HG03103 (cell line): Measurements from ENCODE around the gene PCYT1A.
"Not testable (repeated sequence)": the region's sequence is repeated elsewhere in the genome, so short reads cannot be mapped to it uniquely, and the experiment has no call there.

Source experiments
- ATAC-seq: cut with Tn5 transposase; IDR thresholded peaks from one replicate; pipeline ENCODE4 v1.9.1; 2021; ENCODE audit warnings: low read depth; ENCODE audit not compliant: unreplicated experiment

PCYT1A gene

GRCh38 chr3:196197524-196197923 is 90.0 kb downstream of the PCYT1A start:
- no peak for ATAC-seq

- ATAC-seq = no peak
Measured at GRCh38 chr3:196195664-196196265, 91.8 kb downstream of the PCYT1A start.

GRCh38 chr3:196194542-196194915 is 93.0 kb downstream of the PCYT1A start:
- no peak for ATAC-seq

GRCh38 chr3:196193736-196194541 is 93.6 kb downstream of the PCYT1A start:
- ATAC-seq = no peak

- no peak for ATAC-seq
Measured at GRCh38 chr3:196193133-196193735, 94.3 kb downstream of the PCYT1A start.

- no peak for ATAC-seq
Measured at GRCh38 chr3:196192524-196193051, 94.9 kb downstream of the PCYT1A start.

GRCh38 chr3:196192036-196192523 is 95.4 kb downstream of the PCYT1A start:
- ATAC-seq = no peak

GRCh38 chr3:196189566-196190347 is 97.8 kb downstream of the PCYT1A start:
- ATAC-seq = no peak

- ATAC-seq = no peak
Measured at GRCh38 chr3:196186651-196187573, 100.6 kb downstream of the PCYT1A start.

- ATAC-seq = no peak
Measured at GRCh38 chr3:196184881-196185280, 102.6 kb downstream of the PCYT1A start.

GRCh38 chr3:196184169-196184432 is 103.4 kb downstream of the PCYT1A start:
- not testable (repeated sequence) for ATAC-seq

- no peak for ATAC-seq
Measured at GRCh38 chr3:196181127-196181546, 106.4 kb downstream of the PCYT1A start.

GRCh38 chr3:196180346-196180745 is 107.2 kb downstream of the PCYT1A start:
- no peak for ATAC-seq
